Stimulated activated CD8-positive, alpha-beta memory T cell treated with anti-CD3 and anti-CD28 coated beads, Interleukin-7, amount 100 ng/mL, for 48 hours (primary cell): ENCODE measurements around the gene ARHGAP44.

Experiments used
- DNase-seq, 2 donors: peaks; one replicate each; pipeline ENCODE4 v3.0.0-alpha.2; 2020; ENCODE audit warnings: low read depth in 1 of 2; ENCODE audit errors: extremely low read depth in 1 of 2

Gene ARHGAP44

DNA sequence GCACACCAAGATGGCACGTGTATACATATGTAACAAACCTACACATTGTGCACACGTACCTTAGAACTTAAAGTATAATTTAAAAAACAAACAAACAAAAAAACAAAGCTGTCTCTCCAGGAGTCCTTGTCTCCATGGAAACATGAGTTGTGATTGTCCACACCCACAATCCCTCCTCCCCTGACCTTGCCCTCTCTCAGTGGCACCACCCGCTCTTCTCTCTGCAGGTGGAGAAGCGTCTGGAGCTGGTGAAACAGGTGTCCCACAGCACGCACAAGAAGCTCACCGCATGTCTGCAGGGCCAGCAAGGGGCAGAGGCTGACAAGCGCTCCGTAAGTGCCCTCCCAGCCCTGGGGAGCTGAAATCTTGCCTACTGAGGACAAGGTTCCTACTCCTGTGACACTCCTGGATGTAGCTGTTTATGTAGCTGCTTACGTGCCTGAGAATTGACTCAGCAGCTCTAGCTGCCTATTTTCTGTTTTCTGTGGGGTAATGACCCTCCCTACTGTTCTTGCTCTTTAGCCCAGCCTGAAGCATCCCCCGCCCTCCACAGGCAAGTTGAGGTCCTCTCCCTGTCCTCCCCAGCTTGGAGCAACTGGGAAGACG is 107.0 kb downstream of the ARHGAP44 start:
- DNase-seq: no peak

DNA sequence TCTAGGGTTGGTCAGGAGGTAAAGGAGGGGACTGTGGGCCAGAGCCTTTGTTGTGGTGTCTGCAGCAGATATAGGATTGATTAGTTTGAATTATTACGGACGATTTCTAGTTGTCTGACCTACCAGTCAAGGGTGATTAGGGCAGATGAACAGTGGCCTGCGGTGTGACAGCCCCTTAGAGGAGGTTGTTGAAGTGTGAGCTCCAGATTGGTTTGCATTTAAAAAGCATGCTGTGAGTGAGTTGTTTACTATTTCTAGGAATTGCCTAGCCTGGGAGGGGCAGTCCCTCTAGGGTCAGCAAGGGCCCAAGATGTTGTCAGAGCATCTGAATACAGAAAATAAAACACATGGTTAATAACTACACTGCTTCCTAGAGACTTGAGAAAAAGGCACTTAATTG is 108.8 kb downstream of the ARHGAP44 start:
- no peak for DNase-seq

DNA sequence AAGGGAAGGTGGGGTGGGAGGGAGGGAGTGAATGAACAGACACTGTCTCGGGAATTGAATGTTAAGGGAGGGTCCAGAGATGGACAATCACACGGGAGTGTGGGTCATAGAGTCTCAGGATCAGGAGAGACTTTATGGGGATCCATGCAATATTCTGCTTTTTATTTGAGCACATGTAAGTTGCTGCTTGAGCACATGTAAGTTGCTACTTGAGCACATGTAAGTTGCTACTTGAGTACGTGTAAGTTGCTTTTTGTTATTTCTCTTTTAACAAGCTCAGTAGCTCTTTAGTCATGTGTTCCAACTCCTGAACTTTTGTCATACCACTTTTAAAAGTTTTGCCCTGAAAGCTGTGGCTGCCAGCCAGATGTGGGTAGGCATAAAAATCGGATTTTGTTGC is 110.3 kb downstream of the ARHGAP44 start:
- no peak for DNase-seq

- DNase-seq: no peak
Measured at GRCh38 chr17:12900474-12900873, 111.2 kb downstream of the ARHGAP44 start.

GRCh38 chr17:12902046-12902445 is 112.7 kb downstream of the ARHGAP44 start:
- no peak for DNase-seq

DNA sequence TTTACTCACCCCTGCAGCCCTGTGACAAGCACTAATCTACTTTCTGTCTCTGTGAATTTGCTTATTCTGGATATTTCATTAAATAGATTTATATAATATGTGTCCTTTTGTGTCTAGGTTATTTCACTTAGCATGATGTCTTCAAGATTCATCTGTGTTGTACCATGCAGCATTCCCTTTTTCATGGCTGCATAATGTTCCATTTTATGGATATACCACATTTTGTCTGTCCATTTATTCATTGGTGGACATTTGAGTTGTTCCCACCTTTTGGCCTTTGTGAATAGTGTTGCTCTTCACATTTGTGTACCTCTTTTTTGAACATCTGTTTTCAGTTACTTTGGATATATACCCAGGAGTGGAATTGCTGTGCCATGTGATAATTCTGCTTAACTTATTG is 118.2 kb downstream of the ARHGAP44 start:
- no peak for DNase-seq

GRCh38 chr17:12909046-12909445 is 119.7 kb downstream of the ARHGAP44 start:
- DNase-seq: no peak

DNA sequence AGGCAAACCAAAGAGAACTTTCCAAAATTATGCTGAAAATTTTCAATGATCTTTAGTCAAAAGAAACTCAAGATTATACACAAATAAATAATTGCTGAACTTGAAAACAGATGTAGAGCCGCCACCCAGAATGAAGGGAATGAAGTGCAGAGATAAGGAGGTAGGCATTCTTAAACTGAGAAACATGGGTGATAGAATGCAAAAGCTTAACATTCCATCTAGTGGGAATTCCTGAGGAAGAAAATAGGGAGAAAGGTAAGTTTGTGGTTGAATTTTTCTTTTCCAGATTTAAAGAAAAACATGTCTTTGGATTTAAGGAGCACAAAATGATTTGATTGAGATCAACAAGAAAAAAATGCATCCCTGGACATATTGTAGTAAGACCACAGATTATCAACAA is 120.2 kb downstream of the ARHGAP44 start:
- no peak for DNase-seq

- DNase-seq: no peak
Measured at GRCh38 chr17:12911239-12911638, 121.9 kb downstream of the ARHGAP44 start.

GRCh38 chr17:12917399-12917798 is 128.1 kb downstream of the ARHGAP44 start:
- DNase-seq: no peak

- no peak for DNase-seq
Measured at GRCh38 chr17:12918142-12918541, 128.8 kb downstream of the ARHGAP44 start.

GRCh38 chr17:12922120-12922519 is 132.8 kb downstream of the ARHGAP44 start:
- DNase-seq: no peak

DNA sequence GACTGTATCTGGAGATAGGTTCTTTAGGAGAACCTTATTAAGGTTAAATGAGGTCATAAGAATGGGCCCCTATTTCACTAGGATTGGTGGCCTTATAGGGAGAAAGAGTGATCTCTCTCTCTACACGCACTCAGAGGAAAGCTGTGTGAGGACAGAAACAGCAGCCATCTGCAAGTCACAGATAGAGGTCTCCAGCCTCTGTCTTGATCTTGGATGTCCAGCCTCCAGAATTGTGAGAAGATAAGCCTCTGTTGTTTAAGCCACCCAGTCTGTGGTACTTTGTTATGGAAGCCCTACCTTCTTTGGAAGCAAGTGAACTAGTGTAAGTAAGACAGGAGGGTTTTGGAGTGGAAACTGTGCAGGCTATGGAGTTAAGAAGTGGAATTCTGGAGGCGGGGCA is 135.3 kb downstream of the ARHGAP44 start:
- DNase-seq: no peak

- no peak for DNase-seq
Measured at GRCh38 chr17:12927001-12927400, 137.7 kb downstream of the ARHGAP44 start.

- DNase-seq: no peak
Measured at GRCh38 chr17:12927541-12928425, 138.5 kb downstream of the ARHGAP44 start.

GRCh38 chr17:12928736-12929135 is 139.4 kb downstream of the ARHGAP44 start:
- no peak for DNase-seq

DNA sequence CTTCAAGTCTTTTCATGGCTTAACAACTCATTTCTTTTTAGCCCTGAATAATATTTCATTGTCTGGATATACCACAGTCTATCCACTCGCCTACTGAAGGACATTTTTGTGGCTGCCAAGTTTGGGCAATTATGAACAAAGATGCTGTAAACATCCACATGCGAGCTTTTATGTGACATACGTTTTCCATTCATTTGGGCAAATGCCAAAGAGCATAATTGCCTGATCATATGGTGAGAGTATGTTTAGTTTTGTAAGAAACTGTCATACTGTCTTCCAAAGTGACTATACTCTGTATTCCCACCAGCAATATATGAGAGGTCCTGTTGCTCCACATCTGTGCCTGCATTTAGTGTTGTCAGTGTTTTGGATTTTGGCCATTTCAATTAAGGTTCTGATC is 147.2 kb downstream of the ARHGAP44 start:
- no peak for DNase-seq

DNA sequence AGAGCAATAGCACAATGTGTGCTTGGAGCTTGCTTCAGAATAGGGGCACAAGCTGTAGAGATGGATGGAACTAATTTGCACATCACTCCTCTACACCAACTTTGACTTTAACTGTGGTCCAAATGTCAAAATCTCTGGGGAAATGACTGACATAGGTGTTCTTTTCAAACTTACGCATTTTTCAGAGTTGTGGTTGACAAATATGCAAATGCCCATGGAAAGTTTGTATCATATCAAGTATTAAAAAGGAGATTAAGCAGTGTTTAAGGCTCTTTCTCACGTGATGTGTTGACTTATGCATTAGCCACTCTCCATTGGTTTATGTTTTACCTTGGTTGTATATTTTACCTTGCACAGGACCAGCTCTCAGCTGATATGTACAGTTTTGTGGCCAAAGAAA is 151.4 kb downstream of the ARHGAP44 start:
- no peak for DNase-seq

DNA sequence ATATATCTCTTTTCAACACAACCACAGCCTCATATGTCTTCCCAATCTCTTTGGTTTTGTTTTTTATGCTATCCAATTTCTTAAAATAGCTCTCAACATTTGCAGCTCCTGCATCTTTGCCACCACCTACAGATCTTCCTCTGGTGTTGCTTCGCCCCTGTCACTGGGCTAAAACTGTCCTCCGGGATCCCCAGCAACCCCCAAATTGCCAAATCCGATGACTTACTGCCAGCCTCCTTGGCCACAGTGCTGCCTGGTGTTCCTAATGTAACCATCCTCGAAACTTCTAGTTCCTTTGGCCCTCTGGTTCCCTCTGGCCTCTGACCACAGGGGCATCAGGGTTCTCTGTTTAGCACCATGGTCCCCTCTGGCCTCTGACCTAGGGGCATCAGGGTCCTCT is 157.7 kb downstream of the ARHGAP44 start:
- DNase-seq: no peak

DNA sequence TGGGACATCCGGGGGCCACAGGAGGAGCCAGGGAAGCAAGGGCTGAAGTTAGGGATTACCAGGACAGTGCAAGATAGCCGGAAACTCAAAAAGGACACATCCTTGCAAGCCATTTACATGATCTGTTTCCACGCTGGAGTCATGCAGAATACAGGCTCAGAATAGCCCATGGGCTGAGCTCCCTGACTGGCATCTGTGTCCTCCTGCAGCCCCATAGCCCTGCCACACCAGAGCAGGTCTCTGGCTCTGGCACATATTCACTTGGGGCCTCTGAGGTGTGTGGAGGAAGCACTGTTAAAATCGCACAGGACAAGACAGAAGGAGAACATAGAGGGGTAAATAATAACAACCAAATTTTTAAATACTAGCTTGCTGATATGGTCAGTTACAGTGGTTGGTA is 162.7 kb downstream of the ARHGAP44 start:
- no peak for DNase-seq

DNA sequence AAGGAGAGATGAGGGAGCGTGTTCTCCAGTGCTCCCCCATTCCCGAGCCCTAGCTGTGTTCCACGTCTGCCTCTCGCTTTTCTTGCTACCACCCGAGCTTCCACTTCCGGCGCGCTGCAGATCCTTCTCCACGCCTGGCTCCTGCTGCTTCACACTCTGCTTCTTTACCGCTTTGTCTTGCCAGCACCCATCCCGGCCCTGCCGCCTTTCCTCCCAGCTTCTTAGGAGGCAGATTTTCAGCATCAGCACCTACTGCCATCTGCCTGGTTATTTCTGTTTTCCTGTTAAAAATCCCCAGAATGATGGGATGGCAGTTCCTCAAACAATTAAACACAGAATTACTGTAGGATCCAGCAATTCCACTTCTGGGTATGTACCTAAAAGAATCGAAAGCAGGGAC is 163.9 kb downstream of the ARHGAP44 start:
- DNase-seq: no peak

- no peak for DNase-seq
Measured at GRCh38 chr17:12955521-12955920, 166.2 kb downstream of the ARHGAP44 start.
